ENCODE data around the gene SLC7A4.
"Not testable (repeated sequence)": the region's sequence is repeated elsewhere in the genome, so short reads cannot be mapped to it uniquely, and the experiment has no call there.

DNA sequence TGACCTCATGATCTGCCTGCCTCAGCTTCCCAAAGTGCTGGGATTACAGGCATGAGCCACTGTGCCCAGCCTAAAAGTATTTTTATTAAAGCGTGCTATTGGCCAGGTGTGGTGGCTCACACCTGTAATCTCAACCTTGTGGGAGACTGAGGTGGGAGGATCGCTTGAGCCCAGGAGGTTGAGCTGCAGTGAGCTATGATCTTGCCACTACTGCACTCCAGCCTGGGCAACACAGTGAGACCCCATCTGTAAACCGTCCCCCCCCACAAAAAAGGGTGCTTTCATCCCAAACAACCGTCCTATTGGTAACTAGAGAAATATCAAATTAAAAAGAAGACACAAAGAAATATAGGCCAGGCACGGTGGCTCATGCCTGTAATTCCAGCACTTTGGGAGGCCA, 6.8 kb upstream of the SLC7A4 start:
- TF ChIP-seq EZH2 (IDR thresholded peaks at IDR 0.05); POLR2AphosphoS5 (IDR thresholded peaks at IDR 0.05; ENCODE audit: borderline replicate concordance, low read depth, low read length): not testable (repeated sequence)

Data from SK-N-MC (cell line).